HCEC 1CT (cell line): ENCODE results near the gene TMEM117.
"Not testable (repeated sequence)": the region's sequence is repeated elsewhere in the genome, so short reads cannot be mapped to it uniquely, and the experiment has no call there.

ENCODE experiments used
- DNase-seq: peaks from one replicate; pipeline ENCODE4 v3.0.0-alpha.2; 2017

TMEM117 gene

GRCh38 chr12:43842259-43842658 lies 6.4 kb downstream of the TMEM117 start:
- no peak for DNase-seq

GRCh38 chr12:43847425-43848225 lies 11.7 kb downstream of the TMEM117 start:
- DNase-seq, result peak; percentile 40

- DNase-seq, result no peak
Measured at GRCh38 chr12:43848226-43848507, 12.3 kb downstream of the TMEM117 start.

- peak; percentile 4 for DNase-seq
Measured at GRCh38 chr12:43848786-43849185, 12.9 kb downstream of the TMEM117 start.

- DNase-seq, result no peak
Measured at GRCh38 chr12:43852744-43853143, 16.9 kb downstream of the TMEM117 start.

- DNase-seq, result no peak
Measured at GRCh38 chr12:43856972-43857371, 21.1 kb downstream of the TMEM117 start.

- no peak for DNase-seq
Measured at GRCh38 chr12:43858096-43858495, 22.2 kb downstream of the TMEM117 start.

- DNase-seq, result no peak
Measured at GRCh38 chr12:43858991-43859390, 23.1 kb downstream of the TMEM117 start.

- no peak for DNase-seq
Measured at GRCh38 chr12:43861015-43861839, 25.3 kb downstream of the TMEM117 start.

GRCh38 chr12:43861840-43862150 lies 25.9 kb downstream of the TMEM117 start:
- DNase-seq, result no peak

GRCh38 chr12:43863770-43864366 lies 28.0 kb downstream of the TMEM117 start:
- DNase-seq, result no peak

GRCh38 chr12:43864557-43864956 lies 28.7 kb downstream of the TMEM117 start:
- not testable (repeated sequence) for DNase-seq

GRCh38 chr12:43869184-43869583 lies 33.3 kb downstream of the TMEM117 start:
- DNase-seq, result no peak

GRCh38 chr12:43869765-43870164 lies 33.9 kb downstream of the TMEM117 start:
- not testable (repeated sequence) for DNase-seq

- DNase-seq, result not testable (repeated sequence)
Measured at GRCh38 chr12:43871258-43871657, 35.4 kb downstream of the TMEM117 start.

GRCh38 chr12:43872396-43872795 lies 36.5 kb downstream of the TMEM117 start:
- DNase-seq, result no peak

- DNase-seq, result no peak
Measured at GRCh38 chr12:43878050-43878449, 42.2 kb downstream of the TMEM117 start.

GRCh38 chr12:43880547-43880946 lies 44.7 kb downstream of the TMEM117 start:
- no peak for DNase-seq

- DNase-seq, result peak; percentile 56
Measured at GRCh38 chr12:43882578-43883178, 46.8 kb downstream of the TMEM117 start.

- DNase-seq, result no peak
Measured at GRCh38 chr12:43883311-43883710, 47.4 kb downstream of the TMEM117 start.

- no peak for DNase-seq
Measured at GRCh38 chr12:43883748-43884147, 47.9 kb downstream of the TMEM117 start.

- DNase-seq, result no peak
Measured at GRCh38 chr12:43884683-43885410, 49.0 kb downstream of the TMEM117 start.

- no peak for DNase-seq
Measured at GRCh38 chr12:43887397-43887796, 51.5 kb downstream of the TMEM117 start.
